Uterus (tissue), 4 donors: Measurements from ENCODE around the gene CDC42SE1. TPM values are rescaled to one million over a fixed set of nuclear protein-coding genes. Genes with fewer than 3 reads are reported as not detected.

ENCODE experiments used
- DNase-seq, 2 donors: peaks; one replicate each; pipeline ENCODE4 v3.0.0-alpha.2; 2019 to 2020
- H3K27ac ChIP-seq, 2 donors: fragments of 200-600 bp; sonication (generic); 1 replicate in 1 of 2; 2 replicates in 1 of 2; pipeline ENCODE4 v1.5.1; 2016 to 2018
- H3K27me3 ChIP-seq, 2 donors: fragments of 200-600 bp; sonication (generic); one replicate each; pipeline ENCODE4 v1.5.1; 2018 to 2019; ENCODE audit warnings: control low read depth in 1 of 2
- H3K36me3 ChIP-seq, 2 donors: fragments of 200-600 bp; sonication (generic); one replicate each; pipeline ENCODE4 v1.5.1; 2019; ENCODE audit warnings: control low read depth in 1 of 2
- H3K4me1 ChIP-seq, 2 donors: fragments of 200-600 bp; sonication (generic); one replicate each; pipeline ENCODE4 v1.5.1; 2018 to 2019; ENCODE audit warnings: control low read depth in 1 of 2
- H3K4me3 ChIP-seq, 2 donors: fragments of 200-600 bp; sonication (generic); 1 replicate in 1 of 2; 2 replicates in 1 of 2; pipeline ENCODE4 v1.5.1; 2018 to 2019; ENCODE audit warnings: mild to moderate bottlenecking in 1 of 2
- H3K9me3 ChIP-seq, 2 donors: fragments of 200-600 bp; sonication (generic); one replicate each; pipeline ENCODE4 v1.5.1; 2019; ENCODE audit warnings: control low read depth in 1 of 2
- CTCF ChIP-seq, 4 experiments: fragments of 200-600 bp in 2 of 4; fragments of 450-650 bp in 2 of 4; sonication (generic) in 2 of 4; IDR thresholded peaks; one replicate each; pipeline ENCODE4 v1.5.1; 2016 to 2019; ENCODE audit warnings: antibody characterized with exemption in 4 of 4, mild to moderate bottlenecking in 2 of 4, moderate library complexity in 1 of 4
- POLR2A ChIP-seq, 2 donors: fragments of 450-650 bp; IDR thresholded peaks; one replicate each; pipeline ENCODE4 v1.6.1; 2016; ENCODE audit warnings: antibody characterized with exemption in 2 of 2, mild to moderate bottlenecking in 1 of 2, moderate library complexity in 1 of 2
- intact Hi-C: fragments of 100-400 bp; cut with DNase I; formaldehyde crosslinking; loops from one replicate; pipeline ENCODE4 v1.15.1; 2023; ENCODE audit warnings: low total_unique reads
- total RNA-seq, 4 donors: library from RNA; depleted of rRNA in 3 of 4; stranded (reverse); fragments of >200 nt in 3 of 4; gene quantifications; one replicate each; pipeline versions ENCODE4 v1.1.0 to v1.2.4, GENCODE V29; 2014 to 2023
- donor health status: DM: yes; HTN: yes; CAD: no.

The CDC42SE1 gene
- total RNA-seq, 4 donors from 2014 or later, result 21.5 to 80.8 (median 39.4) TPM

GRCh38 chr1:151065089-151065645 lies 5.7 kb upstream of the CDC42SE1 start:
- no peaks in the 10 kb centered on the region for H3K9me3 ChIP-seq
- TF ChIP-seq POLR2A (IDR thresholded peaks at IDR 0.05) (no peak), CTCF (IDR thresholded peaks at IDR 0.05) (no peak)
- H3K4me3 ChIP-seq, result no peak overlapping the region
- H3K4me1 ChIP-seq, result no peaks in the 10 kb centered on the region
- no peak overlapping the region for H3K27ac ChIP-seq
- intact Hi-C loops, result no loop called here
- DNase-seq, result no peak
- H3K27me3 ChIP-seq, result no peaks in the 10 kb centered on the region
- H3K36me3 ChIP-seq, result no peaks in the 10 kb centered on the region

- intact Hi-C loops, result no loop called here
- peak in 1 of 2 donors; percentile 69 for DNase-seq
- Histone ChIP-seq H3K4me3 (no peak overlapping the region), H3K4me1 (no peaks in the 10 kb centered on the region), H3K9me3 (no peaks in the 10 kb centered on the region), H3K36me3 (no peaks in the 10 kb centered on the region), H3K27ac (peak overlapping the region; percentile 93 to 95), H3K27me3 (no peaks in the 10 kb centered on the region)
- TF ChIP-seq POLR2A (IDR thresholded peaks at IDR 0.05) (no peak), CTCF (IDR thresholded peaks at IDR 0.05) (no peak)
Observed at GRCh38 chr1:151062741-151063371, 3.4 kb upstream of the CDC42SE1 start.

GRCh38 chr1:151061704-151062103 lies 2.3 kb upstream of the CDC42SE1 start:
- TF ChIP-seq CTCF (IDR thresholded peaks at IDR 0.05) (no peak), POLR2A (IDR thresholded peaks at IDR 0.05) (no peak)
- H3K27ac ChIP-seq, result peak overlapping the region; percentile 93 to 95
- H3K36me3 ChIP-seq, result no peaks in the 10 kb centered on the region
- no peaks in the 10 kb centered on the region for H3K9me3 ChIP-seq
- H3K27me3 ChIP-seq, result no peaks in the 10 kb centered on the region
- intact Hi-C loops, result no loop called here
- H3K4me3 ChIP-seq, result no peak overlapping the region
- peaks cover 0 to under 1% of the 10 kb centered on the region in 2 donors for H3K4me1 ChIP-seq
- DNase-seq, result no peak

- Histone ChIP-seq H3K36me3 (no peaks in the 10 kb centered on the region), H3K4me1 (peaks cover 0 to 9% of the 10 kb centered on the region in 2 donors), H3K4me3 (peak overlapping the region; percentile 88 to 98), H3K27me3 (no peaks in the 10 kb centered on the region), H3K27ac (peak overlapping the region; percentile 93 to 95), H3K9me3 (no peaks in the 10 kb centered on the region)
- TF ChIP-seq CTCF (IDR thresholded peaks at IDR 0.05), result no peak
- TF ChIP-seq POLR2A (IDR thresholded peaks at IDR 0.05), result no peak
- intact Hi-C loops, result no loop called here
- no peak for DNase-seq
Observed at GRCh38 chr1:151060657-151061421, 1.4 kb upstream of the CDC42SE1 start.
